Left renal pelvis (tissue), 4 donors: ENCODE data around the gene SPHK1. TPM values are rescaled to one million over a fixed set of nuclear protein-coding genes. Genes with fewer than 3 reads are reported as not detected.
A peak's percentile ranks its signal among the peaks of the same experiment; 100 is the strongest.
"Not testable (repeated sequence)": the region's sequence is repeated elsewhere in the genome, so short reads cannot be mapped to it uniquely, and the experiment has no call there.

ENCODE experiments used
- DNase-seq, 4 donors: peaks; one replicate each; pipeline ENCODE4 v3.0.0-alpha.2; 2013; ENCODE audit warnings: low read depth in 4 of 4, low spot score in 3 of 4
- polyA plus RNA-seq, 4 donors: library from polyadenylated mRNA; unstranded; fragments of 120-200 nt; gene quantifications; one replicate each; pipeline ENCODE4 v1.2.1, GENCODE V29; 2013; ENCODE audit not compliant: insufficient read length in 4 of 4

The SPHK1 gene, protein sequence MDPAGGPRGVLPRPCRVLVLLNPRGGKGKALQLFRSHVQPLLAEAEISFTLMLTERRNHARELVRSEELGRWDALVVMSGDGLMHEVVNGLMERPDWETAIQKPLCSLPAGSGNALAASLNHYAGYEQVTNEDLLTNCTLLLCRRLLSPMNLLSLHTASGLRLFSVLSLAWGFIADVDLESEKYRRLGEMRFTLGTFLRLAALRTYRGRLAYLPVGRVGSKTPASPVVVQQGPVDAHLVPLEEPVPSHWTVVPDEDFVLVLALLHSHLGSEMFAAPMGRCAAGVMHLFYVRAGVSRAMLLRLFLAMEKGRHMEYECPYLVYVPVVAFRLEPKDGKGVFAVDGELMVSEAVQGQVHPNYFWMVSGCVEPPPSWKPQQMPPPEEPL
- 1 to 10 TPM; 2.1 to 2.7 (median 2.2) TPM for polyA plus RNA-seq

DNA sequence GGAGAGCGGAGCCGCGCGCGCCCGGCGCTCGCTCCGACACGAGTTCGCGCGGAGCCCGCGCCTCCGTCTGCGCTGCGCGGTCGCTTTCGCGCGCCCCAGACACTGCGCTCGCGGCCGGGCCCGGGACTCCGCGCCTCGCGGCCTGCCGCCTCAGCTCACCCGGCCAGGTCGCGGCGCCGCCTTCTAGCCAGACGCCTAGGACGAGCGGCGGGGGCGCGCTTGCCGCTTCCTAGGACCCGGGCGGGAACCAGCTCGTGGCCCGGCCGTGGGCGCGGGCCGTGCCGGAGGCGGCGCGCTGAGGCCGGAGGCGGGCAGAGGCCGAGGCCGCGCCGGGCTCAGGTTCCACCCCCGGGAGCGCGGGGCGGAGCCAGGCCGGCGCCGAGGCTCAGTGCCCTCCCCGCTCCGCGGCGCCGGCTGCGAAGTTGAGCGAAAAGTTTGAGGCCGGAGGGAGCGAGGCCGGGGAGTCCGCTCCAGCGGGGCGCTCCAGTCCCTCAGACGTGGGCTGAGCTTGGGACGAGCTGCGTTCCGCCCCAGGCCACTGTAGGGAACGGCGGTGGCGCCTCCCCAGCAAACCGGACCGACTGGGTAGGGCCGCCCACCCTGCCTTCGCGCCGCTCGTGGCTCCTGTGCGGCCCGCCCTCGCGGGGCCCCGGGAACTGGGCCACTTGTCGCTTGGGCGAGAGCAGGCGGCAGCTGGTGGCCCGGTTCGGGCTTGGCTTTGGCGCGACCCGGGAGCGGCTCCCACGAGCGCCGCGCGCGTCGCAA is at the start of gene SPHK1:
SPHK1 (plus strand) TSS at position 388 of the 765 bp plus-strand sequence. CDS start 1,036 bp downstream, outside the sequence.
- no peak for DNase-seq

GRCh38 chr17:76335716-76336381 is 48.6 kb upstream of the SPHK1 start:
- DNase-seq, result no peak

GRCh38 chr17:76336756-76337412 is 47.5 kb upstream of the SPHK1 start:
- no peak for DNase-seq

GRCh38 chr17:76337413-76337777 is 47.0 kb upstream of the SPHK1 start:
- DNase-seq, result no peak

DNA sequence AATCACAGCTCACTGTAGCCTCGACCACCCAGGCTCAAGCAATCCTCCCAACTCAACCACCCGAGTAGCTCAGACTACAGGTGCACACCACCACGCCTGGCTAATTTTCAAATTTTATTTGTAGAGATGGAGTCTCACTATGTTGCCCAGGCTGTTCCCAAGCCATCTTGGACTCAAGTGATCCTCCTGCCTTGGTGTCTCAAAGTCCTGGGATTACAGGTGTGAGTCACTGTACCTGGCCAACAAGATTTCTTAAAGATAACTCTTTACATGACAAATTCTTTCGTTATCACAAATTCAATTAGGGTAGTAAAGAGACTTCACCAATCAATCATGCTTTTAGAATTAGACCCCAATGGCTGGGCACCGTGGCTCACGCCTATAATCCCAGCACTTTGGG is 43.1 kb upstream of the SPHK1 start:
- no peak for DNase-seq

GRCh38 chr17:76343106-76343505 is 41.3 kb upstream of the SPHK1 start:
- no peak for DNase-seq

DNA sequence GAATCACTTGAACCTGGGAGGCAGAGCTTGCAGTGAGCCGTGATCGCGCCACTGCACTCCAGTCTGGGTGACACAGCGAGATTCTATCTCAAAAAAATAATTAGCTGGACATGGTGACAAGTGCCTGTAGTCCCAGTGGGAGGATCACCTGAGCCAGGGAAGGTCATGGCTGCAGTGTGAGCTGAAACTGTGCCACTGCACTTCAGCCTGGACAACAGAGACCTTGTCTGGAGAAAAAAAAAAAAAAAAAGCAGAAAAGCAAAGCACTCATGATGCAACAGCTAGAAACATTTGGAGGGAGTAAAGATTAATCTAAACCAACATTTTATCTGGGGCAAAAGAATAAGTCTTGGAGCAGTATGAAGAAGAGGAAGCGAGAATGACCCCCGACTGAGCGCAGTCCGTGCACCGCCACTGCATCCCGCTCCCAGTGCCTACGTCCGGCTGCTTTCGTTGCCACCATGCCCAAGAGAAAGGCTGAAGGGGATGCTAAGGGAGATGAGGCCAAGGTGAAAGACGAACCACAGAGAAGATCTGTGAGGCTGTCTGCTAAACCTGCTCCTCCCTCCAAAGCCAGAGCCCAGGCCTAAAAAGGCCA is 38.9 kb upstream of the SPHK1 start:
- DNase-seq, result no peak

- not testable (repeated sequence) for DNase-seq
These were observed 37.5 kb upstream of the SPHK1 start for GRCh38 chr17:76346936-76347335.

- DNase-seq, result no peak
These were observed 33.9 kb upstream of the SPHK1 start for GRCh38 chr17:76350463-76350862.

GRCh38 chr17:76351526-76352071 is 32.8 kb upstream of the SPHK1 start:
- DNase-seq, result no peak

GRCh38 chr17:76353004-76353598 is 31.3 kb upstream of the SPHK1 start:
- no peak for DNase-seq

- peak; percentile 83 to 90 (median 84) for DNase-seq
These were observed 30.7 kb upstream of the SPHK1 start, which contains the start of gene PRPSAP1 for GRCh38 chr17:76353599-76354316. TSS of gene PRPSAP1 (minus strand) at chr17:76353916. CDS start at chr17:76353703, 213 bp downstream.

GRCh38 chr17:76354317-76354729 is 30.1 kb upstream of the SPHK1 start:
- no peak for DNase-seq

DNA sequence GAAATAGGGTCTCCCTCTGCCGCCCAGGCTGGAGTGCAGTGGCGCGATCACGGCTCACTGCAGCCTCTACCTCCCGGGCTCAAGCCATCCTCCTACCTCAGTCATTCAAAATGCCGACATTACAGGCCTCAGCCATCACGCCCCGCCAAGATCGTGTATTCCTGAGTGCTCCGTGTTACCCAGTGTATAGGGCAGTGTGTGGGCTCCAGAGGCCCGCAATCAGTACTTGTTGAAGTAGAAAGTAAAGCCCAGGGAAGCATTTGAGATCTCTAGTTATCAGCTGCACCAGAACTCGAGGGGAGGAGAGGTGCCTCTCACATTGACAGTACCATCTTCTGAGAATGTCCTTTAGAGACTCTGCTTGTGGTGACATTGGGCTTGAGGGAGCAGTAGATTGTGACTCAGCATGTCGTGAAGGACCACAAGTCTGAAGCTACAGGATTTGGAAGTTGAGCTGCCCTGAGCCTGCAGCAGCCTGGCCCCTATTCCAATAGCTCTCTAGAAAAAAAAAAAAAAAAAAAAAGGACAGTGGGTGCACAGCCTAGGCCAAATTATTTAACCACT is 29.6 kb upstream of the SPHK1 start:
- no peak for DNase-seq

DNA sequence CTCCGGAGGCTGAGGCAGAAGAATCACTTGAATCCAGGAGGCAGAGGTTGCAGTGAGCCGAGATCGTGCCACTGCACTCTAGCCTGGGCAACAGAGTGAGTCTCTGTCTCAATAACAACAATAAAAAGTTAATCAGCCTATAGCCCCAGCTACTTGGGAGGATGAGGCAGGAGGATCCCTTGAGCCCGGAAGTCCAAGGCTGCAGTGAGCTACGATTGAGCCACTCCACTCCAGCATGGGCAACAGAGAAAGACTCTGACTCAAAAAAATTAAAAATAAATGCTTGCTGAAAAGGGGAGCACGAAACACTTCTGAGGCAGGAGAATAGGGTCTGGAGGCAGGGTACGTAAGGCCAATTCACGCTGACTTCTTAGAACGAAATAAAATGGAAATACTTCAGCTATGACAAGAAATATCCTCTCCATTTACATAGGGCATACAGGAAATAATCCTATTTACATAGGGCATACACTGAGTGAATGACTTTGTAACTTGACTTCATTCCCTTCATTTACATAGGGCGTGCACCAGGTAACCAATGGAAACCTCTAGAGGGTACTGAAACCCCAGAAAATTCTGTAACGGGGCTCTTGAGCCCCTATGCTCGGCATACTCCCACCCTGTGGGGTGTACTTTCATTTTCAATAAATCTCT is 27.5 kb upstream of the SPHK1 start:
- no peak for DNase-seq

GRCh38 chr17:76357597-76358158 is 26.7 kb upstream of the SPHK1 start:
- DNase-seq, result no peak

- no peak for DNase-seq
These were observed 25.0 kb upstream of the SPHK1 start for GRCh38 chr17:76359375-76359774.

DNA sequence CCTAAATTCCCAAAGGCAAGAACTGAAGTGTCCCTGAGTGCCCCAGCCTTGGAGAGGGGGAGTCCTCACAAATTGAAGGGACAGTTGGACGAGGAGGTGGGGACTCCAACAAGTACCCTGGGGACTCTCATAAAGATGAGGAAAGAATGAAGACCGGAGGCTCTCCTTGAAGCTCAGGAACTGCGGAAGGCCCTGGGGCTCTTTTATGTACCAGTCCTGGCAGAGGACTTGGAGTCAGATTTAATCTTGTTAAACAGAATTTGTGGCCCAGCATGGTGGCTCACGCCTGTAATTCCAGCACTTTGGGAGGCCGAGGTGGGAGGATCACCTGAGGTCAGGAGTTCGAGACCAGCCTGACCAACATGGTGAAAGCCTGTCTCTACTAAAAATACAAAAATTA is 24.6 kb upstream of the SPHK1 start:
- DNase-seq, result not testable (repeated sequence)
